ENCODE results near the gene DR1.

DNA sequence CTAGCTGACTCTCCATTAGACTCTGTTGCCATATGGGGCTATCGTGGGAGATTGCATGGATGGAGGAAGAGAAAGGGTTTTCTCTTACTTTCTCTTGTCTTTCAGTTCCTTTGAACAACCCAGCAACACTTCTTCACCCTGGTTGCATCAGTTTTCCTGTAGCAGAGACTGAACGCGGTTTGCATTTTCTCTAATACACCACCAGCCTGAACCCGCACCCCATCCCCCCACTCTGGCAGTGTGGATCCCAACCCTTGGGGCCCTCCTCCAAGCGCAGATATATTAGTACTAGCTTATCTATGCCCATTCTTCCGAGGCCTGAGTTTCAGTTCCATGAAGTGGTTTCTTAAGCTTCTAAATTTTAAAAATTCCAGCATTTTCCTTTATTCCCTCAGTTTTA is 12.6 kb downstream of the DR1 start:
- TF ChIP-seq, protein P1, sequence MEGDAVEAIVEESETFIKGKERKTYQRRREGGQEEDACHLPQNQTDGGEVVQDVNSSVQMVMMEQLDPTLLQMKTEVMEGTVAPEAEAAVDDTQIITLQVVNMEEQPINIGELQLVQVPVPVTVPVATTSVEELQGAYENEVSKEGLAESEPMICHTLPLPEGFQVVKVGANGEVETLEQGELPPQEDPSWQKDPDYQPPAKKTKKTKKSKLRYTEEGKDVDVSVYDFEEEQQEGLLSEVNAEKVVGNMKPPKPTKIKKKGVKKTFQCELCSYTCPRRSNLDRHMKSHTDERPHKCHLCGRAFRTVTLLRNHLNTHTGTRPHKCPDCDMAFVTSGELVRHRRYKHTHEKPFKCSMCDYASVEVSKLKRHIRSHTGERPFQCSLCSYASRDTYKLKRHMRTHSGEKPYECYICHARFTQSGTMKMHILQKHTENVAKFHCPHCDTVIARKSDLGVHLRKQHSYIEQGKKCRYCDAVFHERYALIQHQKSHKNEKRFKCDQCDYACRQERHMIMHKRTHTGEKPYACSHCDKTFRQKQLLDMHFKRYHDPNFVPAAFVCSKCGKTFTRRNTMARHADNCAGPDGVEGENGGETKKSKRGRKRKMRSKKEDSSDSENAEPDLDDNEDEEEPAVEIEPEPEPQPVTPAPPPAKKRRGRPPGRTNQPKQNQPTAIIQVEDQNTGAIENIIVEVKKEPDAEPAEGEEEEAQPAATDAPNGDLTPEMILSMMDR (IDR thresholded peaks at IDR 0.05; ENCODE audit: low read length) = no peak
- no peak for TF ChIP-seq EZH2 (optimal IDR thresholded peaks at IDR 0.05; ENCODE audit: low read depth, low read length)
